ENCODE data around the gene FILIP1L.
"Not testable (repeated sequence)": the region's sequence is repeated elsewhere in the genome, so short reads cannot be mapped to it uniquely, and the experiment has no call there.

FILIP1L gene

DNA sequence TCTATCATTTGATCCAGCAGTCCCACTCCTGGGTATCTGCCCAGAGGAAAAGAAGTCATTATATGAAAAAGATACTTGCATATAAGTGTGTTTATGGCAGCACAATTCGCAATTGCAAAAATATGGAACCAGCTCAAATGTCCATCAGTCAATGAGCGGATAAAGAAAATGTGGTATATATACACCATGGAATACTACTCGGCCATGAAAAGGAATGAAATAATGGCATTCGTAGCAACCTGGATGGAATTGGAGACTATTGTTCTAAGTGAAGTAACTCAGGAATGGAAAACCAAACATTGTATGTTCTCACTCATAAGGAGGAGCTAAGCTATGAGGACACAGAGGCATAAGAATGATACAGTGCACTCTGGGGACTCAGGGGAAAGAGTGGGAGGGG, 272.4 kb downstream of the FILIP1L start:
- DNase-seq (ENCODE audit: low spot score), result not testable (repeated sequence)

DNA sequence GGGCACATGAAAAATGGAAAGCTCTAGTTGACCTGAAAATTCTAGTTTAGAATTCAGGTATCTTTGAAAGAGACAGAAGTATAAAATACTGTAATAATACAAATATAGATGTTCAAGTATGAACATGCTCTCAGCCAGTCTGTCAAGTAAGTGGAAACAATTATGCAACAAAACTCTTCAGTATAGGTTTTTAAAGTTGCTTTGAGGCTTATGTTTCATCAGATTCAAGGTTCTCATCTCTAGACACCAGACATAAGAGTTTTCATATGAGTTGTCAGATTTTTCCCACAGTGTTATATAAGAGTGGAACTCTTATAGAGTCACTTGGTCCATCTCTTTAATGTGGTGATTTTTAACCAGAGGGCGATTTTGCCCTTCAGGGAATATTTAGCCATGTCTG, 274.7 kb downstream of the FILIP1L start:
- DNase-seq (ENCODE audit: low spot score), result no peak

DNA sequence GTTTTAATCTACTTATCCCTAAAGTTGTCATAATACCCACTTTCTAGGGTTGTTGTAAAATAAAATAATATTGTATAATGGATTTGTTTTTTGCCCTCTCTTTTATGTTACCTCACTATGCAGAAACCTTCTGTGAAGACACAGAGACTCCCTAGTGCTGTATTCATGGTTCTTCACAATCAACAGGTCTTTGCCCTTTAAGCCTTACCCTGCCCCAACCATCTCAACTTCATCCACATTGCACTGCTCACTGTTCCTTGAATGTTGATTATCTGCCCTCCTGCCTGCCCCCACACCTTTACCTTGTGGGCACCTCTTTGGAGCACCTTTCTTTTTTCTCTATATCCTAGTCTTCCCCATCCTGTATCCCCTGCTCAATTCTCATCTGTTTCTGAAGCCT, 275.5 kb downstream of the FILIP1L start:
- no peak for DNase-seq (ENCODE audit: low spot score)

DNA sequence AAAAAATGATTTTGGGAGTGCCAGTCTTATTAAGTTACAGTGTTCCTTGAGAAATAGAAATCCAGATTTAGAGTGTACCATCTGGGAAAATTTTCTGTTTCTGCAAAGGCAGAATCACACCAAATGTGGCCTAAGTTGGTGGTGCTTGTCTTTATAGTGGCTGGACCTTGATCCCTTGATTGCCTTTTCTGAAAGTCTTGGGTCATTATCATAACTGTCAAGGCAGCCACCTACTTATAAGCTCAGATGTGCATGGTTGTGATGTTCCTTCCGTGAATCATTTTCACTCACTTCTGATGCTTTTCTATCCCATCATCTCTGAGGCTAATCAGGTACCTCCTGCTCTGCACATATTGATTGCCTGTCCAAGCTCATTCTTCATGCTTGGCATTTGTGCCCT, 276.6 kb downstream of the FILIP1L start:
- DNase-seq (ENCODE audit: low spot score), result no peak

DNA sequence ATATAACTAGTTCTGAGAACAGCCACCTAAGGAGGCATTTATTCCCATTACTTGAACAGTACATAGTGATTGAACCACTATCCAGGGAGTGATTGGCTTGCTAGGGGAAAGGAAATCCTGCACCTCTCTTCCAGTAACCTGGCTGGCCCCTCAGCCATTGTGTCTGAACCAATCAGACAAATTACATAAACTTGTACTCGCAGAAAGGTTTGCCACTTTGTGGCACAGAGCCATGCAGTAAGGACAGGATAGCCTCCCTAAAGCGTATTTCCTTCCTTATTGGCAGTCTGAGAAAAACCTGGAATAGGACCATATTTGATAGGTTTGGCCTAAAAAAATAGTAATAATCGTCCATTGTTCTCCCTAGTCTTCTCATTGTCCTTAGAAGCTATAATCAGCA, 277.6 kb downstream of the FILIP1L start:
- DNase-seq (ENCODE audit: low spot score), result no peak

DNA sequence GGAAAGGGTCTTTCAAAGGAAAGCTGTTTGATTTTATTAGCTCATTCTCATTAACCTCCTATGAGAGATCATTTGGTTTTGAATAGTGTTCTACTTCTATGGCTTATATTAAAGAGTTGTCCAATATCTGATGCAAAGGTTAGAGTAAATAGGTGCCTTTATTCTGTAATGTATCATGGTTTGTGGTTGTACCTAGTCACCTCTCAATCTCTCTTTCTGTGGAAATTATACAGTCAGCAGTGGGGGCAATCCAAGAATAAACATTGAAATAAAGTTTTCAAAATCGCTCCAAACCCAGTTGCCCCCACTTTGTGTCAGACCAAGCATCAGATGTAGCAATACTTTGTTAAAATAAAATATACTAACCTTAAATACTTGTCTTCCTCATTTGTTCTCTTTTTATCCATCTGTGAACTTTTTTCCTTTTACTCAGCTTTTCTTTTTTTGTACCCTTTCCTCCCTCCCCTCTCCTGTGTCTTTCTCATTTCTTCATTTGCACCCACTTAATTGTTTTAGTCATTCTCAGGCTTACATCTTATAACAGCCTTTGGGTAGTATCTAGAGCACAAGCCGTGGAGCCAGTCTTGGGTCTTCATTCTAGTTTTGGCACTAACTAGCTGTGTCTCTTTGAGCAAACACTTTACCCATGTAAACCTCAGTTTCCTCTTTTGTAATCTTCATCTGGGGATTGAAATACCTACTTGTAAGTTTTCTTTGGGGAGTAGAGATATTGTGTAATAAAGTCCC, 279.9 kb downstream of the FILIP1L start:
- no peak for DNase-seq (ENCODE audit: low spot score)

DNA sequence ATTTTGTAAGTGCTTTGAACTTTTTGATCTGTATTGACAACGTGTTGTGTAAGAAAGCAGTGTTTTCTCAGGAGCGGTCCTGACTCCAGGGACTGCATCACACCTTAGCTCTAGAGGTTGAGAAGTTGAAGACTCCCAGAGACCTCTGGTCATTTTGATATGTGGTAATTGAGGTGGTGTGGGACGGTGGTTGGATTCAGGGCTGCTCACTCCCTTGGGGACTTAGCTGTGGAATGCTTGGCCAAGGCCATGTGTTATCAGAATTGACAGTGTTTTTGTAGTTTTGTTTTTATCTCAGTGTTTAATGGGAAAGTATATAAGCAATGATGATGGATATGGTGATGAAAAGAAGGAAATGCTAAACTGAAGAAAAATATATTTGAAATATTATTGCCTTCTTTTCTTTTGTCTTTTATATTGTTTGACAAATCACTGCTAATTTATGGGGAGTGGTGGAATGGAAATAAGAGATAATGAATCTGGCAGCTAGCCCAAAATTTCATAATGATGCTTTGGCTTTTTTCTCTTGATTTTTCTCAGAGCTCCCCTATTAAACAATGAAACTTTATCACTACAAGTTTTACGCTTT, 280.6 kb downstream of the FILIP1L start:
- DNase-seq (ENCODE audit: low spot score), result no peak

DNA sequence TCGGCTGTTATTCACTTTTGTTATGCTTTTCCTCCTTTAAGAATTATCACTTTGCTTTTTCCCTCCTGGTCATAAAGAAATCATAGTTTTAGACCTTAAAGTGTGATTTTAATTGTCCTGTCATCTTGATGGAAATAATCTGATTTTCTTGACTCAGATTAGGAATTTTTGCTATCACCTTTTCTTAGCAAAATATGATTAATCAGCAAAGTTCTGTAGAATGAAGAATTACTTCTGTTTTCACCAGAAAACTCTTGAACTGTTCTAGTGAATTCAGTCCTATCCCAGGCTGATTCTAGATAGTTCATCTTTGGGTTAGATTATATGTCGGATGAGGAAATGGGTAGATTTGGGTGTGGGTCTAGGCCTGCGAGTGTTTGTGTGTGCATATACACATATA, 284.5 kb downstream of the FILIP1L start:
- no peak for DNase-seq (ENCODE audit: low spot score)

DNA sequence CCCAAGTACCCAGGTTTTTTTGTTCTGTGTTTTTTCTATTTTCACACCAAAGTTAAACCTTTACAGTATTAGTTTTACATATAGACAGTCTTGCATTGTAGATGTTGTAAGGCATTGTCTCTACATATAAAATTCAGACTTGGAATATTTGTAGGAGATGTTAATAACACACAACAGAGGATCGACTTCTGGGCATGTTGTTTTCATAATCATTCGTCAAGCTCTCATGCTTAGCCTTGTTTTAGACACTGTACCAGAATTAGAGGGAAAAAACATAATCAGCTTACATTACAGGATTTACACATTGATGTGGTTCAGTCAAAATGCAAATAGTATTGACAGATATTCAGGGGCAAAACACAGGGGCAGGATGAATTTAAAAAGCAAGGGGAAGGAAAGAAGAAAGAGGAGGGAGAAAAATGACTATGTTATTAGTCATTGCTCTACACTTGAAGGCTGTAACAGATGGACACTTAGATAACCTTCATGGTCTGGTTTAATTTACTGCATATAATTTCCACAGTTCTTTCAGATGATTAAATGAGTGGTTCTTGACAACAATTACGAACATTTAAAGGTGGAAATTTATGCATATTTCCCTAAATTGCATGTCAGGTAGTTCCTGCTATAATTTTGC, 289.2 kb downstream of the FILIP1L start:
- peak; percentile 47 for DNase-seq (ENCODE audit: low spot score)

DNA sequence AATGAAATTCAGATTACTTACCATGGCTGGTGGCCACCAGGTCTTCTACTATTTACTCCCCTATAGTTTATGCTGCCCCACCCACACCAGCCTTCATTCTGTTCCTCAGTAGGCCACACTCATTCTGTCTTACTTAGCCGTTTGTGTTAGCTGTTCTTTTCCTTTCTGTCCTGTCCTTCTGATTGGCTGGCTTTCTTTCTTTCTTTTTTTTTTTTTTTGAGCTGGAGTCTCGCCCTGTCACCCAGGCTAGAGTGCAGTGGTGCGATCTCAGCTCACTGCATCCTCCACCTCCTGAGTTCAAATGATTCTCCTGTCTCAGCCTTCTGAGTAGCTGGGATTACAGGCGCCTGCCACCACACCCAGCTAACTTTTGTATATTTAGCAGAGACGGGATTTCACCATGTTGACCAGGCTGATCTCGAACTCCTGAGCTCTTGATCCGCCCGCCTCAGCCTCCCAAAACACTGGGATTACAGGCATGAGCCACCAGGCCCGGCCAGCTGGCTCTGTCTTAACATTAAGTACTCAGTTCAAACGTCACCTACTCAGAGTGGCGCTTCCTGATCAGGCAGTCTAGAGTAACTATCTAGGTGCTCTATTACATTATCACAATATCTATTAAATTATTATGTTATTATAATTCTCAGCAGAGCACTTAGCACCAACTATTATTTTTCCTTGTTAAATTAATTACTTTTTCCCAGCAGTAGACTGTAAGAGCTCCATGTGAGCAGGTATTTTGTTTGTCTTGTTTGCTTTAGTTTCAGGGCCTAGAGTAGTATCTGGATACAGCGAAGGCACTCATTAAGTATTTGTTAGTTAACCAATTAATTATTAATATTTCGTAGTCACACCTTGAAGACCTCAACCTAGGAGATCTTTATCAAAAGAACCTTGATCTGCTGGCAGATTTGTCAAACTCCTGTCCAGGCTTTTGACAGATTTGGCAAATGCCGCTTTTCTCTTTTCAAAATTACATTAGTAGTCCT, 290.3 kb downstream of the FILIP1L start:
- no peak for DNase-seq (ENCODE audit: low spot score)

DNA sequence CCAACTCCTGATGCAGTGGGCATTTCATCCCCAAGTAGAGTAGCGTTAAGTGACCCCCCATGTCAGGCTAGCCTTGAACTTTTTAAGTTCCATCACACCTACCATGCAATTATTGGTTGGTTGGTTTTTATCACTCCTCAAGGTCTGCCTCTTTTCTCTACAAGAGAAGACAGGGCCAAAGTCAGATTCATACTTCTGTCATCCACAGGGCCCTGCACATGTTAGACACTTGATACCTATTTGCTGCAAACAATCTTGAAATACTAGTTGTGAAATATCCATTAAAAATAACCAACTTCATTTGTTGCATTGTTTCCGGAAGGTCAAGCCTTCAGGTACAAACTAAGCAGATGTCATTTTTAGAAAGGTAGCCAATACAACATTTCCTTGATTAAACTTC, 295.5 kb downstream of the FILIP1L start:
- DNase-seq (ENCODE audit: low spot score), result no peak

DNA sequence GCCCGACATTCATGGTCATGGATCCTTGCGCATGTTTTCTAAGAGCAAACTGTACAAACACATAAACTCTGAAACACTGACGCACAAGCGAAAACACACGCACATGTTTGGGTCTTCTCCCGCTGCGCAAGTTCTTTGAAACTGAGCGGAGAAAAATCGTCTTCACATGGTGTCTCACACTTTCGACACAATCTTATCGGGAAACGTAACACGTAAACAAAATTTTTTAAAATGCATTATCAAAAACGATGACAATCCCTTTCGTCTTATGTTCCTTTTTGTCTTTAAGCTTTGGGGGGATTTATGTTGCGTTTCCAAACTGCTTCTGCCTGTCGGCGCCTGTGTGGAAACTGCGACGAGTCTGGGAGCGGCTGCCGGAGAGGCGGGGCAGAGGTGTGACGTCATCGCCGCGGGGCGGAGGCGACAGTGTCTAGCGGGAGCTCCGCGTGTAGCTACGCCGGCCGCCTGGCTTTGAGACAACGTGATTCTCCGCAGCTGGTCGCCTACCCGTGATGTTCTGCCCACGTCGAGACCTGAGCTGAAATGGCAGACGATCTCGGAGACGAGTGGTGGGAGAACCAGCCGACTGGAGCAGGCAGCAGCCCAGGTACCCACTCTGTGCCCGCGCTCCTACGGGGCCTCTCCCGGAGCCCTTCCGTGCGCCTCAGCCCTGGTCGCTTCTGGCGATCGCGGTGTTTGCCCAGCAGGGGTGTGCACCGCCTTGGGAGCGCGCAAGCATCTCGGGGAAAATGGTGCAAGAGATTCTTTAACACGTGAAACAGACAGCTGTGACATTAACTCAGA, 296.7 kb downstream of the FILIP1L start, which contains the start of gene CMSS1:
TSS of gene CMSS1 (plus strand) at position 426 of the 804 bp plus-strand sequence.
- DNase-seq (ENCODE audit: low spot score), result peak; percentile 95

DNA sequence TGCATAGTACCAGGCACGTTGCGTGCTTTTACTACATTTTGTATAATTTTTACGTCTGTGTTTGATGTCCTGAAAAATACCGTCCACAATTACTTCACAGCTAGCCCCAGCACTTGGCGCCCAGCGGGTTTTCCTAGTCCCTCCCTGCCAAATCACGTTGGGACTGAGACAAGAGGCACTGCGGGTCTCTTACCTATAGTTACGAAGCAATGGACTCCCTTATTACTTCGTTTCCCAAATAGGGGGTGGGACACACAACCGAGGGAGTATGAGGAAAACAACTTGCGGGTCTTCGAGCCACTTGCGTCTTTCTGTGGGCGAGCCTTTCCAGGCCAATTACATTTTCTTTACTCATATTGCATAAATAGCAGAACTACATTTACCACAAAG, 297.3 kb downstream of the FILIP1L start:
- no peak for DNase-seq (ENCODE audit: low spot score)

DNA sequence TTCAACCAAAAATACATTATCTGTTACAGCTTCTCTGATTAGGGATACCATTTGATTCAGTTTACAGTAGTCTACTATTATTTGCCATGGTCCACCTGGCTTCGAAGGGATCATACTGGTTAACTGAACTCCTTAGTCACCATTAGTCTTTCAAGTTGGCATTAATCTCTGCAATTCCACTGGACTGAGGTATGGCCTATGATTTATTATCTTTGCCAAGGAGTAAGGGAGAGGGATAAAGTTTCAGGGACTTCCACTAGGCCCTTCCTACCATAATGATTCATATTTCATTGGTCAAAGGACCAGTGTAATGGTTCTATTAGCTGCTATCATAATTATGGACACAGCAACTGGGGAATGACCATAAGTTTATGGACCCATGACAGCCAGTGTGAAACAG, 303.9 kb downstream of the FILIP1L start:
- no peak for DNase-seq (ENCODE audit: low spot score)

DNA sequence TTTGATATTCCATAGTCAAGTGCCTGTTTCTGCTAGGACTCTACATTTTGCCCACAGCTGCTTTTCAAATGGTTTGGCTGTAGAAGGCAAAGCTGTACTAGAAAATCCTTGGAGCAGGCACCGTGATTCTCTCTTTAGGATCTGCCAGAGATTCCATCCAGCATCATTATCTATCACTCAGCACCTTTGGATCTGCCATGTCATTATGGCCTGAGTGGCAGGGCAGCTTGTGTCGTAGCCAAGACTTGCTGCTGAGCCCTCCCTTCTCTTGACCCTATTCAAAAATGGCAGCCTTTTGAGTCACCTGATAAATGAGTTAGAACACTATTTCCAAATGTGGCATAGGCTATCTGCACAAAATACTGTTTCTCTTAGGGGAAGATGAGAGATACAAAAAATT, 304.7 kb downstream of the FILIP1L start:
- DNase-seq (ENCODE audit: low spot score), result no peak

DNA sequence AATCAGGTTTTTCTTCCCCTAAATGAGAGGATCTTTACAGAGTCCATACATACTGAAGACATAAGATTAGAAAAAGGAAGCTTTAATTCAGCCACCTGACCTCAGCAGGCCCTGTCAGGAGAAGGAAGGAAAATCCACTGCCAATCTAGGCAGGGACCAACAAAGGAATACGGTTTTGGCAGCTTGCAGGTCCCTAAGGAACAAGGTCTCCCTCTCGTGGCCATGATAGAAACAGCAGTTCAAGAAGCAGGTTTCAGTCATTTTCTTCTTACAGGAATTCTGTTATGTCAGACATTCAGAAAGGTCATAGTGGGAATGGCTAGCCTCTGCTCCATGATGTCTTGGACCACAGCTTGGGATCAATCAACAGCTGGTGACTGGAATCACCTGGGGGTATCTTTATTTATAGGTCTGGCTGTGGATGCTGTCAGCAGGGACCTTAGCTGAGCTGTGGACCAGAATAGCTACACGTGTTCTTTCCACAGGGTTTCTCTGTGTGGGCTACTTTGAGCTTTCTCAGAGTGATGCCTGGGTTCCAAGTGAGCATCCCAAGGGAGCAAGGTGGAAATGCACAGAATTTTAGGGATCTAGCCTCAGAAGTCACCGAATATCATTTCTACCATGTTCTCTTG, 306.0 kb downstream of the FILIP1L start:
- peak; percentile 83 for DNase-seq (ENCODE audit: low spot score)

DNA sequence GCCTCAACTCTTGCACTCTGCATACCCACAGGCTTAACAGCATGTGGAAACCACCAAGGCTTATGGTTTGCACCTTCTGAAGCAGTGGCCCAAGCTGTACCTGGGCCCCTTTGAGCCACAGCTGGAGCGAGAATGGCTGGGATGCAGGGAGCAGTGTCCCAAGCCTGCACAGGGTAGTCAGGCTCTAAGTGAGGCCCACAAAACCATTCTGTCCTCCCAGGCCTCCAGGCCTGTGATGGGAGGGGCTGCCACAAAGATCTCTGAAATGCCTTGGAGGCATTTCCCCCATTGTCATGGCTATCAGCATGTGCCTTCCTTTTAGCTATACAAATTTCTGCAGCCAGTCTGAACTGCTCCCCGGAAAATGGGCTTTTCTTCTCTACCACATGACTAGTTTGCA, 309.1 kb downstream of the FILIP1L start:
- no peak for DNase-seq (ENCODE audit: low spot score)

DNA sequence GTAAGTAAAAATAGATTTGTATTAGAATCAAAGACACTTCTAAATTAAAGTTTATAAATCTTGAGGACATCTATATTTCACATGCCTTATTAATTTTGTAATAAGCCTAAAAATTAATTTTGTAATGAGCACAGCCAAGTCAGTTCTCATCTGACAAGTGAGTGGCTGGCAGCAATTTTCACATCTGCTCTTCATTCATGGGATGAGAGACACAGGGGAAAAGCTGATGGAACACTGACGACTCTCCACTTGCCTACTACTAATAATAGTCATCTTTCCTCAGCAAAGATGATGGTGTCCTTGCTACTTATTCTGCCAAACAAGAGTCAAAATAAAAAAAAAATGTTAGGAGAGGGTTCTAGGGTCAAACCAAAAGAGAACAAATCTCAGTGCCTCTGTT, 311.0 kb downstream of the FILIP1L start:
- DNase-seq (ENCODE audit: low spot score), result no peak

DNA sequence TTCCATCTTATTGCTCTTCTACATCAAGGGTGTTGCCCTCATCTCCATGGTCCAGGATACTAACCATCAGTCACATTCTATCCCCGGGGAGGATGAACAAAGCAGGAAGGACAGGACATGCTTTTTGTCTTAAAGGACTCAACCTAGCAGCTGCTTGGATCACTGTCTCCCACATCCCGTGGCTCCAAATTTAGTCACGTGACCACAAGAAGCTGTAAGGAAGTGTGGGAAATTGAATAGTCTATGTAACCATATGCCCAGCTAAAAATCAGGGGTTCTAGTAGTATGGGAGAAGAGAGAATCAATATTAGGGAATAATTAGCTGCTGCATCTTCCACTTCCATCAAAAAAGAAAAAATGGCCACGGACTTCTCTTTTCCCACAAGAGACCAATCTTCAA, 314.9 kb downstream of the FILIP1L start:
- no peak for DNase-seq (ENCODE audit: low spot score)

DNA sequence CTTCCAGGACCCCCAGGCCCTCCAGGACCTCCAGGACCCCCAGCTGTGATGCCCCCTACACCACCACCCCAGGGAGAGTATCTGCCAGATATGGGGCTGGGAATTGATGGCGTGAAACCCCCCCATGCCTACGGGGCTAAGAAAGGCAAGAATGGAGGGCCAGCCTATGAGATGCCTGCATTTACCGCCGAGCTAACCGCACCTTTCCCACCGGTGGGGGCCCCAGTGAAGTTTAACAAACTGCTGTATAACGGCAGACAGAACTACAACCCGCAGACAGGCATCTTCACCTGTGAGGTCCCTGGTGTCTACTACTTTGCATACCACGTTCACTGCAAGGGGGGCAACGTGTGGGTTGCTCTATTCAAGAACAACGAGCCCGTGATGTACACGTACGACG, 318.7 kb downstream of the FILIP1L start:
- DNase-seq (ENCODE audit: low spot score), result no peak

DNA sequence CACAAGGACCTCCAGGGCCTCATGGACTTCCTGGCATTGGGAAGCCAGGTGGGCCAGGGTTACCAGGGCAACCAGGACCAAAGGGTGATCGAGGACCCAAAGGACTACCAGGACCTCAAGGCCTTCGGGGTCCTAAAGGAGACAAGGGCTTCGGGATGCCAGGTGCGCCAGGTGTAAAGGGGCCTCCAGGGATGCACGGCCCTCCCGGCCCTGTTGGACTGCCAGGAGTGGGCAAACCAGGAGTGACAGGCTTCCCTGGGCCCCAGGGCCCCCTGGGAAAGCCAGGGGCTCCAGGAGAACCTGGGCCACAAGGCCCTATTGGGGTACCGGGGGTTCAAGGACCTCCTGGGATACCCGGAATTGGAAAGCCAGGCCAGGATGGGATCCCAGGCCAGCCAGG, 319.8 kb downstream of the FILIP1L start:
- no peak for DNase-seq (ENCODE audit: low spot score)
